Spleen (tissue), 7 donors: Measurements from ENCODE around the gene EIF2B1.

Source experiments
- POLR2AphosphoS5 ChIP-seq, 3 donors: sonication (generic); formaldehyde crosslinking; IDR thresholded peaks; one replicate each; pipeline ENCODE4 v1.5.1; 2017; ENCODE audit warnings: antibody characterized with exemption in 3 of 3
- TF ChIP-seq, protein P1 (sequence below), 11 experiments: fragments of 200-600 bp in 7 of 11; fragments of 450-650 bp in 4 of 11; sonication (generic) in 4 of 11; IDR thresholded peaks in 8 of 11; conservative IDR thresholded peaks in 3 of 11; 1 replicate in 7 of 11; 2 replicates in 4 of 11; pipeline versions ENCODE4 v1.4.0 to v1.8.0; 2016 to 2021; ENCODE audit warnings: antibody characterized with exemption in 11 of 11, inconsistent platforms in 4 of 11, mild to moderate bottlenecking in 1 of 11
- donor health status: DM: no; HTN: no; CAD: no; lungs with moderate emphysema.
- donor health status: DM: no; HTN: no; CAD: no.
- donor health status: DM: no; HTN: no; CAD: no.

DNA sequence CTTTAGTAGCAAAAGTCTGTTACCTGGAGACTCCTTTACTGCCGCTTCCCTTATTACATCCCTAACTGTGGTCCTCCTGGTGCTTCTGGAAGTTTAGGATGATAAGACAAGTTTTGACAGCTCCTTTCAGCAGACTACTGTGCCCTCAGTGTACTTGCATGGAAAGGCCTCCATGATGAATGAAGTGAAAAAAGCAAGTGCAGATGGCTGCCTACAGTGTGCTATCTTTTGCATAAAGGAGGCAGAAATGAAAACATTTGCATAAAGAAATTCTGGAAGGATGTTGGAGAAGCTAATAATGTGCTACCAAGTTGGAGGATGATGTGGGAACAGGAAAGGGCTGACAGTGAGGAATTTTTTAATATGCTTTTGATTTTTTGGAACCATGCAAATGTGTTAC is 42.0 kb upstream of the EIF2B1 start:
- no peak for TF ChIP-seq POLR2AphosphoS5 (IDR thresholded peaks at IDR 0.05)
- TF ChIP-seq, protein P1, sequence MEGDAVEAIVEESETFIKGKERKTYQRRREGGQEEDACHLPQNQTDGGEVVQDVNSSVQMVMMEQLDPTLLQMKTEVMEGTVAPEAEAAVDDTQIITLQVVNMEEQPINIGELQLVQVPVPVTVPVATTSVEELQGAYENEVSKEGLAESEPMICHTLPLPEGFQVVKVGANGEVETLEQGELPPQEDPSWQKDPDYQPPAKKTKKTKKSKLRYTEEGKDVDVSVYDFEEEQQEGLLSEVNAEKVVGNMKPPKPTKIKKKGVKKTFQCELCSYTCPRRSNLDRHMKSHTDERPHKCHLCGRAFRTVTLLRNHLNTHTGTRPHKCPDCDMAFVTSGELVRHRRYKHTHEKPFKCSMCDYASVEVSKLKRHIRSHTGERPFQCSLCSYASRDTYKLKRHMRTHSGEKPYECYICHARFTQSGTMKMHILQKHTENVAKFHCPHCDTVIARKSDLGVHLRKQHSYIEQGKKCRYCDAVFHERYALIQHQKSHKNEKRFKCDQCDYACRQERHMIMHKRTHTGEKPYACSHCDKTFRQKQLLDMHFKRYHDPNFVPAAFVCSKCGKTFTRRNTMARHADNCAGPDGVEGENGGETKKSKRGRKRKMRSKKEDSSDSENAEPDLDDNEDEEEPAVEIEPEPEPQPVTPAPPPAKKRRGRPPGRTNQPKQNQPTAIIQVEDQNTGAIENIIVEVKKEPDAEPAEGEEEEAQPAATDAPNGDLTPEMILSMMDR (IDR thresholded peaks at IDR 0.05 in 8 of 11, conservative IDR thresholded peaks at IDR 0.05 in 3 of 11): no peak
